GM18526 (cell line): ENCODE measurements around the gene TCERG1.

Experiments
- POLR2A ChIP-seq: IDR thresholded peaks from 3 replicates; pipeline ENCODE4 v1.6.1; 2011; ENCODE audit not compliant: insufficient read length; ENCODE audit errors: extremely low read depth

TCERG1 gene

GRCh38 chr5:146482775-146483174, 35.6 kb downstream of the TCERG1 start:
- TF ChIP-seq POLR2A = no peak

DNA sequence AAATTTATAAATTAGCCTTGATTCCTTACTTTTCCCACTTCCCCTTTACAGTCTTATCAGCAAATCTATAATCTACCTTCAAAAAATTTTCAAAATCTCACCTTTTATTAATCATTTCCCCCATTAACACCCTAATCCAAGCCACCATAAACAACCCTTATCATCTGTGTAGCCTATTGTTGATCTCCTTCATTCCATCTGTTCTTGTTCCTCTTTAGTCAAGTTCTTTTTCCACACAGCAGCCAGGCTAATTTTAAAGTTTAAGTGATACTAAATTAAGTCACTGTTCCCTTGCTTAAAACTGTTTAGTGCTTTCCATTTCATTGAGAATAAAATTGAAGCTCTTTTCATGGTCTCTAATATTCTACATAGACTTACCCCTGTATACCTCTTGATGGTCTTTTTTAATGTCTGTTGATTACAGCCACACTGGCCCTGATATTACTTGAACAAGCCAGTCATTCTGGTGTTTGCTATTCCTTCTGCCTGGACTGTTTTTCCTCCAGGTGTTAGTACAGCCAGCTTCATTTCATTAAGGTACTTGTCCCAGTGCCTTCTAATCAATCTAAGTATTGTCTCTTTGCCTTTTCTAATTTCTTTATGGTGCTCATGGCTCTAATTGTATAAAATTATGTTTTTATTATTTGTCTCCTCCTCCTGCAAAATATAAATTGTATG, 37.7 kb downstream of the TCERG1 start:
- TF ChIP-seq POLR2A = no peak

GRCh38 chr5:146490089-146490843, 43.1 kb downstream of the TCERG1 start:
- TF ChIP-seq POLR2A = no peak

GRCh38 chr5:146494656-146495055, 47.5 kb downstream of the TCERG1 start:
- TF ChIP-seq POLR2A = no peak

GRCh38 chr5:146499680-146500079, 52.5 kb downstream of the TCERG1 start:
- no peak for TF ChIP-seq POLR2A

GRCh38 chr5:146507428-146507827, 60.3 kb downstream of the TCERG1 start:
- TF ChIP-seq POLR2A = no peak

GRCh38 chr5:146510559-146511125, 63.5 kb downstream of the TCERG1 start:
- no peak for TF ChIP-seq POLR2A

- no peak for TF ChIP-seq POLR2A
These were observed 66.3 kb downstream of the TCERG1 start for GRCh38 chr5:146513462-146513861.

DNA sequence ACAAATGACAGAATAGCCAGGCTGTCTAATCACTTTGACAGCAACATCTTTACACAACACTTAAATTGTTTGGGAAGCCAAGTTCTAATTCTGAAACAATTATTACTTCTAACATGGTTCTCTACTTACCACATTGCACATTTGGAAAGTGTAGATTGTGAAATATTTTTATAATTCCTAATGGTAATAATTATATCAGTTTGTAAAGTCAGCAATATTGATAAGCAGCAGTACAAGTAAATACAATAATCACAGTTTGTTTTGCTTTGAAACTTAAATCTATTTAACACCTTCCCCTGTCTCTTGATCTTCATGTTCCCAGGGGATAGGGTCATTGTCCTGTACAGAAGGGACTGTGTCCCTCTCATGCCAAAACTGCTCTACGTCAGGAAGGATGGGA, 67.4 kb downstream of the TCERG1 start:
- no peak for TF ChIP-seq POLR2A

DNA sequence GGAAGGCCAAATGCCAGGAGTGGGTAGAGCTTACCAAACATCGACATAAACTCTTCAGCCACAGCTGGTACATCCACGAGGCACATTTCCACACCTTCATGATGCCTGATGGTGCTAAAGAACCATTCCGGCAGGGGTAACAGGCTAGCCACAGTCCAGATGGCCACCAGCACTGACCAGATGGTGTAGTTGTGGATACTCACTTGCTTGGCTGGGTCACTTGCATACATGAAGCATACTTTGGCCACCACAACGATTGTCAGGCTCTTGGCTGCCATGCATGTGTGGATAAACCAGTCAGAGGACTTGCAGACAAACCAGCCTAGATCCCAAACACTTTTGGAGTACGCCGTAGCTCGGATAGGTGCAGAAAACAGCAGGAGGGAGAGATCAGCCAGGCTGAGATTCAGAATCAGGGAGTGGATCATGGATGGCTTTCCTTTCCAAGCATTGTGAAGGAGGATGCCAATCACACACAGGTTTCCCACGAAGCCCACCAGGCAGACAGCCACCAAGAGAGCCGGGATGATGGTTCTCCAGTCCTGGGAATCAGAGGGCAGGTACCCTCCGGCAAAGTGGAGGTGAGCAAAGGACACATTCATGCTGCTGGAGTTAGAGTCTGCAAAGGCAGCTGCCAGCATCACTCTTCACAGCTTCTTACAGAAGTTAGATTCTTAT, 68.5 kb downstream of the TCERG1 start:
- TF ChIP-seq POLR2A = no peak

- no peak for TF ChIP-seq POLR2A
These were observed 69.0 kb downstream of the TCERG1 start, which contains the start of gene GPR151 for GRCh38 chr5:146516151-146516475. GPR151 (minus strand) TSS chr5:146516190; CDS start chr5:146516113, 77 bp downstream.

GRCh38 chr5:146519554-146519953, 72.4 kb downstream of the TCERG1 start:
- no peak for TF ChIP-seq POLR2A

DNA sequence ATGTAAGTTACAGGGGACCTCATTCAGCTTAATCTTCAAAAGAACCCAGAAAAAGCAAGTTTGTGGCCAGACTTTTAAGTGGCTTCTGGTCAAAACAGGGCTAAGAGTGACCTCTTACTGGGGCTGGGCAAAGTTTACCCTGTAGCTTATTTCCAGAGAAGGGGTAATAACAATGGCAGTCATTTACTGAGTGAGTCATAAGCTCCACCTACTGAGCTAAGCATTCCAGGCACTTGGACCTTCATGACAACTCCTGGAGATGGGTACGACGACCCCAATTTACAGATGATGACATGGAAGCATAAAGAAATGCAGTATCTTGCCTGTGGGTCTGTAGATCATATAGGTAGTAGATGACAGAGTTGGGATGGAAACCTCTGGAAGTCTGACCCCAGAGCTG, 73.6 kb downstream of the TCERG1 start:
- no peak for TF ChIP-seq POLR2A

DNA sequence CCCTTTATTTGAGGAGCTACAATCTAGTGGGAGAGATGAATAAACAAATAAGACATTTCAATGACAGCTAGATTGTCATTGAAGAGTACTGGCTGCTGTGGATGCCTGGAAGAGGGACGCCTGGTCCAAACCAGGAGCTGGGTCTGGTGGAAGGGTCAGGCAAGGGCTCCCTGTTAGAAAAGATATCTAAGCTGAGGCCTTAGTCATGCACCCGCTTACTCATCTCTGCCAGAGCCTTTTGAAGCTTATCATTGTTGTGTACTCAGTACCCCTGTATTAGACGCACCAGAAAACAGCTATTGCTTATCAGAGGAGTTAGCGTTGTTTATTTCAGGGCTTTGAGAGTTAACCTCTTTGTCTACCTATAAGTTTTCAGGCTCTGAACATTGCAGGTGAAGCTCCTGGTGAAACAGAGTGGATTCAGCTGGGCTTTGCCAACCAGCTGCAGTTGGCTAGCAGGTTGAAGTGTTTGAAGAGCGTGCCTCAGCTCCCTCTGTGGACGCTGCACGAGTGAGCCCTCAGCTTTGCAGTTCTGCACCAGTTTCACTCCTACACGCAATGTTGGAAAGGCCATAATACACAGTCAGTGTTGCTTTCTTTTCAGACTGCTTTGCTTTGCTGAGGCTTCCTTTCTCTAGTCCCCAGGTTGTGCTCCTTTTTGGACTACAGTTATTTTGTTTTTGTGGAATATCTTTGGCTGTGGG, 74.4 kb downstream of the TCERG1 start:
- TF ChIP-seq POLR2A = no peak

- TF ChIP-seq POLR2A = no peak
These were observed 76.6 kb downstream of the TCERG1 start for GRCh38 chr5:146523698-146524097.

GRCh38 chr5:146527785-146528184, 80.7 kb downstream of the TCERG1 start:
- no peak for TF ChIP-seq POLR2A

GRCh38 chr5:146528236-146528635, 81.1 kb downstream of the TCERG1 start:
- no peak for TF ChIP-seq POLR2A
